Measurements from ENCODE around the gene INTS3. TPM values are rescaled to one million over a fixed set of nuclear protein-coding genes. Genes with fewer than 3 reads are reported as not detected.

INTS3 gene
- total RNA-seq, 1 donor from 2014 or later = 39.5 TPM

DNA sequence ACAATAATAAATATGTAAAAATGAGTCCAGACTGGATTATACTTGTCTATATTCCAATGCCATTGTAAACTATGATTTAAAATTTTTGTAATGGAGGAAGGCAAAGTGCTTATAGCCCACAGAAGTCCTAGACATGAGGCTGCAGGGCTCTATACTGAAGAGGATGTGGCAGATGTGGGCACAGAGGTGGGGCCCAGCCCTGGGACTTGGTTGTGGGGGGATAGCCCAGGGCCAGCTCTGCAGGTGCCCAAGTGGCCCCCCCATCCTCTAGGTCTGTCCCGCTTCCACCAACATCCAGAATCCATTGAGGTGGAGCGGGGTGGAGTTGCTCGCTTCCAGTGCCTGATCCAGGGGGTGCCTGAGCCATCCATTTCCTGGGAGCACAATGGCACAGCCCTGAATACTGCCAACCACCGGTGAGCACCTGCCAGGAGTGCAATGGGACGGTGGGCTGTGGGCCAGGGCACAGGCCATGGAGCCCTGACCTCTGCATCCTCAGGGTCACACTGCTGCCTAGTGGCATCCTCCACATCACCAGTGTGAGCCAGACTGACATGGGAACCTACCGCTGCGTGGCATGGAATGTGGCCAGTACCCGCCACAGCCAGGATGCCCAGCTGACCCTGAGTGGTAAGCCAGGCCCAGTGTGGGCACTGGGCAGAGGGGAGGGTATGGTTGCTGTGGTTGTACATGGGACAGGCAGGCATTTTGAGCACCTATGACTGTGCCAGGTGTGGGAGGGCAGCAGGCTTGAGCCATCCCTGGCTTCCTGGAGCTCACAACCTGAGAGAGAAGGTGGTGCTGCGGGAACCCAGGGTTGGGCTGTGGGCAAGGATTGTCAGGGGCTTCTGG is 68.3 kb downstream of the INTS3 start:
- H3K4me1 Mint-ChIP-seq (ENCODE audit: low read depth, unreplicated experiment) = peaks cover 6% of the 10 kb centered on the region
- Histone ChIP-seq H3K27ac (ENCODE audit: low read depth, low read length) (no peak overlapping the region), H3K79me2 (ENCODE audit: insufficient read depth, low read length) (no peaks in the 10 kb centered on the region), H3K36me3 (ENCODE audit: insufficient read depth, low read length) (no peaks in the 10 kb centered on the region), H3K4me2 (ENCODE audit: low read length) (no peak overlapping the region), H3K4me3 (ENCODE audit: insufficient read depth, low read depth, low read length) (no peak overlapping the region), H2AFZ (ENCODE audit: low read depth, low read length) (no peak overlapping the region), H3K9ac (ENCODE audit: low read length) (no peak overlapping the region), H3K4me1 (ENCODE audit: insufficient read depth, low read length) (peaks cover 7% of the 10 kb centered on the region), H3K9me3 (ENCODE audit: insufficient read depth, low read depth, low read length) (no peaks in the 10 kb centered on the region), H3K27me3 (ENCODE audit: insufficient read depth, low read length) (no peaks in the 10 kb centered on the region), H4K20me1 (ENCODE audit: insufficient read depth, low read length) (peaks cover 4% of the 10 kb centered on the region)
- H3K9me3 Mint-ChIP-seq (ENCODE audit: unreplicated experiment) = no peaks in the 10 kb centered on the region
- no peak overlapping the region for H3K4me3 Mint-ChIP-seq (ENCODE audit: unreplicated experiment)
- DNase-seq (ENCODE audit: low read depth) = no peak
- H3K36me3 Mint-ChIP-seq (ENCODE audit: low read depth, unreplicated experiment) = no peaks in the 10 kb centered on the region
- H3K27me3 Mint-ChIP-seq (ENCODE audit: low read depth, unreplicated experiment) = no peaks in the 10 kb centered on the region
- TF ChIP-seq, protein P1, sequence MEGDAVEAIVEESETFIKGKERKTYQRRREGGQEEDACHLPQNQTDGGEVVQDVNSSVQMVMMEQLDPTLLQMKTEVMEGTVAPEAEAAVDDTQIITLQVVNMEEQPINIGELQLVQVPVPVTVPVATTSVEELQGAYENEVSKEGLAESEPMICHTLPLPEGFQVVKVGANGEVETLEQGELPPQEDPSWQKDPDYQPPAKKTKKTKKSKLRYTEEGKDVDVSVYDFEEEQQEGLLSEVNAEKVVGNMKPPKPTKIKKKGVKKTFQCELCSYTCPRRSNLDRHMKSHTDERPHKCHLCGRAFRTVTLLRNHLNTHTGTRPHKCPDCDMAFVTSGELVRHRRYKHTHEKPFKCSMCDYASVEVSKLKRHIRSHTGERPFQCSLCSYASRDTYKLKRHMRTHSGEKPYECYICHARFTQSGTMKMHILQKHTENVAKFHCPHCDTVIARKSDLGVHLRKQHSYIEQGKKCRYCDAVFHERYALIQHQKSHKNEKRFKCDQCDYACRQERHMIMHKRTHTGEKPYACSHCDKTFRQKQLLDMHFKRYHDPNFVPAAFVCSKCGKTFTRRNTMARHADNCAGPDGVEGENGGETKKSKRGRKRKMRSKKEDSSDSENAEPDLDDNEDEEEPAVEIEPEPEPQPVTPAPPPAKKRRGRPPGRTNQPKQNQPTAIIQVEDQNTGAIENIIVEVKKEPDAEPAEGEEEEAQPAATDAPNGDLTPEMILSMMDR (IDR thresholded peaks at IDR 0.05; ENCODE audit: insufficient read depth, low read depth, low read length) = no peak
- no peak for TF ChIP-seq EZH2 (IDR thresholded peaks at IDR 0.05; ENCODE audit: insufficient read depth, low read length)
- no peak for FAIRE-seq
- H3K27ac Mint-ChIP-seq (ENCODE audit: unreplicated experiment) = no peak overlapping the region

DNA sequence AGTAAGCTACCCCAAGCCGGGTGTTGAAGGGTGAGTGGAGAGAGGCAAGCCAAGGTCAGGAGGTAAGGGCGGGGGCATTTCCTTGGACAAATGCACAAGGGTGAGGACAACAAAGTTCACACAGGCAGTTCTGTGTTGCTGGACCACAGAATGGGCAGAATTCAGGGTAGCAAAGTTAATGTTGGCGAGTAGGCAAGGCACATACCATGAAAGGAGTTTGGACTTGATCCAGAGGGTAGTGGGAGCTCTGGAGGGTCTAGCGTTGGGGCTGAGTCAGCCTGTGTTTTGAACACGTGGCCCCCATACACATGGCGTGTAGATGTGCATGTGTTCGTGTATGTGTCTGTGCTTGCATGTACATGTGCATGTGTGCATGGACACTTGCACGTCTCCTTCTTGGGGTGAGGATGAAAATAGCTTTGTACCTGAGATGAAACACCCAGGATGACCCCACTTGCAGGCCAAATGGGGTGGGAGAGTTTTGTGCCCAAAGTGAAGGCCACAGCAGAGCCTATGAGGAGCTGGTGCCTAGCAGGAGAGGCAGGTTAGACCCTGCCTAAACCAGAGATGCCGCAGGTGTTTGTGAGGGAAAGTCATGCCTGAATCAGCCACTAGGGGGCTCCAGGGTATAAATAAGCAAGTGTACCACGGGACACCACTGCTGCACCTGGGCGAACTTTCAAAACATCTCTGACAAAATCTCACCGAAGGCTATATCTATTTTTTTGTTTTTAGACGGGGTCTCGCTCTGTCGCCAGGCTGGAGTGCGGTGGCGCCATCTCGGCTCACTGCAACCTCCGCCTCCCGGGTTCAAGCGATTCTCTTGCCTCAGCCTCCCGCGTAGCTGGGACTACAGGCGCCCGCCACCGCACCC is 69.2 kb downstream of the INTS3 start:
- Mint-ChIP-seq H3K27ac (ENCODE audit: unreplicated experiment) (no peak overlapping the region), H3K4me1 (ENCODE audit: low read depth, unreplicated experiment) (peaks cover 3% of the 10 kb centered on the region), H3K36me3 (ENCODE audit: low read depth, unreplicated experiment) (peaks cover 4% of the 10 kb centered on the region), H3K9me3 (ENCODE audit: unreplicated experiment) (no peaks in the 10 kb centered on the region), H3K27me3 (ENCODE audit: low read depth, unreplicated experiment) (no peaks in the 10 kb centered on the region), H3K4me3 (ENCODE audit: unreplicated experiment) (no peak overlapping the region)
- H3K79me2 ChIP-seq (ENCODE audit: insufficient read depth, low read length) = no peaks in the 10 kb centered on the region
- H3K4me3 ChIP-seq (ENCODE audit: insufficient read depth, low read depth, low read length) = no peak overlapping the region
- no peak for TF ChIP-seq EZH2 (IDR thresholded peaks at IDR 0.05; ENCODE audit: insufficient read depth, low read length)
- TF ChIP-seq, protein P1 (IDR thresholded peaks at IDR 0.05; ENCODE audit: insufficient read depth, low read depth, low read length) = peak; percentile 67
- no peak for FAIRE-seq
- H3K27ac ChIP-seq (ENCODE audit: low read depth, low read length) = no peak overlapping the region
- no peak overlapping the region for H3K4me2 ChIP-seq (ENCODE audit: low read length)
- H3K9ac ChIP-seq (ENCODE audit: low read length) = no peak overlapping the region
- H3K36me3 ChIP-seq (ENCODE audit: insufficient read depth, low read length) = no peaks in the 10 kb centered on the region
- no peaks in the 10 kb centered on the region for H3K4me1 ChIP-seq (ENCODE audit: insufficient read depth, low read length)
- no peaks in the 10 kb centered on the region for H3K9me3 ChIP-seq (ENCODE audit: insufficient read depth, low read depth, low read length)
- no peak overlapping the region for H2AFZ ChIP-seq (ENCODE audit: low read depth, low read length)
- peak; percentile 28 for DNase-seq (ENCODE audit: low read depth)
- no peaks in the 10 kb centered on the region for H3K27me3 ChIP-seq (ENCODE audit: insufficient read depth, low read length)
- H4K20me1 ChIP-seq (ENCODE audit: insufficient read depth, low read length) = peaks cover 4% of the 10 kb centered on the region
